HepG2 (cell line): ENCODE measurements around the gene ZNF248. TPM values are rescaled to one million over a fixed set of nuclear protein-coding genes. Genes with fewer than 3 reads are reported as not detected.

Source experiments
- ATM ChIP-seq: fragments of 450-650 bp; IDR thresholded peaks from 2 replicates; pipeline ENCODE4 v1.7.1; 2017; ENCODE audit warnings: mild to moderate bottlenecking, borderline replicate concordance
- HOXA9 ChIP-seq: sonication (generic); formaldehyde crosslinking; IDR thresholded peaks from 2 replicates; pipeline ENCODE4 v1.8.1; 2022; ENCODE audit warnings: missing genetic modification reagents, mild to moderate bottlenecking, moderate library complexity, borderline replicate concordance
- NFIC ChIP-seq: IDR thresholded peaks from 2 replicates; pipeline ENCODE4 v1.6.1; 2012; ENCODE audit warnings: mild to moderate bottlenecking, low read length, inconsistent platforms
- PHB2 ChIP-seq: fragments of 450-650 bp; IDR thresholded peaks from 2 replicates; pipeline ENCODE4 v1.6.1; 2018; ENCODE audit not compliant: partially characterized antibody
- RARG ChIP-seq: sonication (generic); formaldehyde crosslinking; IDR thresholded peaks from 2 replicates; pipeline ENCODE4 v1.4.0; 2020; ENCODE audit warnings: low read depth, mild to moderate bottlenecking, missing genetic modification reagents
- SMAD1 ChIP-seq: sonication (generic); formaldehyde crosslinking; IDR thresholded peaks from 2 replicates; pipeline ENCODE4 v1.4.0; 2020; ENCODE audit warnings: missing genetic modification reagents, low read depth, mild to moderate bottlenecking, borderline replicate concordance
- U2AF1 ChIP-seq: fragments of 200-400 bp; formaldehyde crosslinking; optimal IDR thresholded peaks from 2 replicates; pipeline ENCODE3; 2017; ENCODE audit warnings: mild to moderate bottlenecking, low read depth, low read length
- ZNF136 ChIP-seq: sonication (generic); formaldehyde crosslinking; IDR thresholded peaks from 2 replicates; pipeline ENCODE4 v1.8.1; 2022; ENCODE audit warnings: low read depth, mild to moderate bottlenecking, moderate library complexity, missing genetic modification reagents
- ZNF225 ChIP-seq: sonication (generic); formaldehyde crosslinking; IDR thresholded peaks from 2 replicates; pipeline ENCODE4 v1.4.0; 2020; ENCODE audit warnings: mild to moderate bottlenecking, missing genetic modification reagents
- ZNF484 ChIP-seq: sonication (generic); formaldehyde crosslinking; IDR thresholded peaks from 2 replicates; pipeline ENCODE4 v1.5.1; 2020; ENCODE audit warnings: mild to moderate bottlenecking, low read depth, missing genetic modification reagents, borderline replicate concordance
- ZNF746 ChIP-seq: sonication (generic); formaldehyde crosslinking; IDR thresholded peaks from 2 replicates; pipeline ENCODE4 v1.8.0; 2022; ENCODE audit warnings: mild to moderate bottlenecking, missing genetic modification reagents
- ZNF878 ChIP-seq: sonication (generic); formaldehyde crosslinking; IDR thresholded peaks from 2 replicates; pipeline ENCODE4 v1.8.1; 2023; ENCODE audit warnings: mild to moderate bottlenecking, missing genetic modification reagents, moderate library complexity
- polyA plus RNA-seq, 8 experiments: library from polyadenylated mRNA; depleted of rRNA in 3 of 8; stranded (reverse) in 7 of 8; unstranded in 1 of 8; fragments of >200 nt; fragmentation: Illumina TruSeq in 4 of 8; extraction: Trizol in 4 of 8; gene quantifications; 2 replicates each; pipeline versions ENCODE4 v1.2.1 to v1.2.3, GENCODE V29; 2011 to 2016; ENCODE audit warnings: low read depth in 4 of 8, missing spikeins in 1 of 8, mixed read lengths in 1 of 8; ENCODE audit not compliant: insufficient read depth in 1 of 8
- total RNA-seq, 5 experiments: library from RNA; depleted of rRNA; stranded (reverse); fragments of >200 nt; fragmentation: Illumina TruSeq; extraction: Trizol; gene quantifications; 2 replicates each; pipeline ENCODE4 v1.2.3, GENCODE V29; 2016; ENCODE audit warnings: low read depth in 1 of 5
- TF ChIP-seq, protein P1 (sequence below): sonication (generic); formaldehyde crosslinking; IDR thresholded peaks from 2 replicates; pipeline ENCODE4 v1.4.0; 2020; ENCODE audit warnings: missing genetic modification reagents
- TF ChIP-seq, protein P2 (sequence below): sonication (generic); formaldehyde crosslinking; IDR thresholded peaks from 2 replicates; pipeline ENCODE4 v1.9.0; 2021; ENCODE audit warnings: missing genetic modification reagents, mild to moderate bottlenecking, borderline replicate concordance
- TF ChIP-seq, protein P3 (sequence below): sonication (generic); formaldehyde crosslinking; IDR thresholded peaks from 2 replicates; pipeline ENCODE4 v1.8.1; 2023; ENCODE audit warnings: mild to moderate bottlenecking, missing genetic modification reagents, borderline replicate concordance
- TF ChIP-seq, protein P4 (sequence below): sonication (generic); formaldehyde crosslinking; IDR thresholded peaks from 2 replicates; pipeline ENCODE4 v1.4.0; 2020; ENCODE audit warnings: mild to moderate bottlenecking, missing genetic modification reagents

Gene ZNF248
- total and polyA plus RNA-seq, 2 of the 13 experiments (the other 11 are each of a cell fraction or from before 2014, with no cell fraction given) = 12.8 to 13.3 TPM

DNA sequence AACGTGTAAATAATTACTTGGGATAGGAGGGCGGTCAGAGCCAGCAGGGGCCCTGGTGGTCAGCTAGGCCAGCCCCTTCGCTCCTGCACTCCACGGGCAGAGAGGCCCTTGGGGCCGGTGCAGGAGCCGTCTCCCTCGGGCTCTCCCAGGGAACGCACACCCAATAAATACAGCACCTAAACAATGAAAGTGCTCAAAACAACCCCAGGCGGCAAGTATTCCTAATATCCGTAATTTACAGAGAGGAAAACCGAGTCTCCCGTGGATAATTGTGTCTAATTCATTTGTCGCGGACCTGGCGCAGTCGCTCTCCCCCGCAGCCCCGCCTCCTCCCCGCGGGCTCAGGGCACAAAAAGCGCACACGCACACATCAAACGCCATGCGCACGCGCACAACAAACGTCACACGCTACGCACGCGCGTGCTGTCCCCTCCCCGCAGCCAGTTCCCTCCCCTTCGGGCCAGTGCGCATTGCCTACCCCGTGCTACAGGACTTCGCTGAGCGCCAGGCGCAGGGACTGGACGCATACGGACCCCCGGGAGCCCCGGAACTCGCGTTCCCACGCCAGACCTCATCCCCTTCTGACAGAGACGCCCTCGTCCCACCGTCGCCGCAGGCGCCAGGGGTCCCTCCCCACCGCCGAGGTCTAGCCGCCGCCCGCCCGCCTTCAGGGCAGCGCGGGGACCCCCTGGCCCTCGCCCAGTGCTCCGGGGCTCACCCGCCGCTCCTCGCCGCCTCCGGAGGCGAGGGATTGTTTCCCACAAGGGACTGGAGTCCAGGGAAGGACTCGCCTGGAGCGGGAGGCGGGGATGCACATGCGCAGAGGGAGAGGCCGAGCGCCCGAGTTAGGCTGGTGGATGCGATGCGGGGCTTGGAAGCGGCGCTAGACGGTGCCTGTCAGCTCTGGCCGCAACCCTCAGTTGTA lies at the start of gene ZNF248 (continued):
- TF ChIP-seq, protein P1, sequence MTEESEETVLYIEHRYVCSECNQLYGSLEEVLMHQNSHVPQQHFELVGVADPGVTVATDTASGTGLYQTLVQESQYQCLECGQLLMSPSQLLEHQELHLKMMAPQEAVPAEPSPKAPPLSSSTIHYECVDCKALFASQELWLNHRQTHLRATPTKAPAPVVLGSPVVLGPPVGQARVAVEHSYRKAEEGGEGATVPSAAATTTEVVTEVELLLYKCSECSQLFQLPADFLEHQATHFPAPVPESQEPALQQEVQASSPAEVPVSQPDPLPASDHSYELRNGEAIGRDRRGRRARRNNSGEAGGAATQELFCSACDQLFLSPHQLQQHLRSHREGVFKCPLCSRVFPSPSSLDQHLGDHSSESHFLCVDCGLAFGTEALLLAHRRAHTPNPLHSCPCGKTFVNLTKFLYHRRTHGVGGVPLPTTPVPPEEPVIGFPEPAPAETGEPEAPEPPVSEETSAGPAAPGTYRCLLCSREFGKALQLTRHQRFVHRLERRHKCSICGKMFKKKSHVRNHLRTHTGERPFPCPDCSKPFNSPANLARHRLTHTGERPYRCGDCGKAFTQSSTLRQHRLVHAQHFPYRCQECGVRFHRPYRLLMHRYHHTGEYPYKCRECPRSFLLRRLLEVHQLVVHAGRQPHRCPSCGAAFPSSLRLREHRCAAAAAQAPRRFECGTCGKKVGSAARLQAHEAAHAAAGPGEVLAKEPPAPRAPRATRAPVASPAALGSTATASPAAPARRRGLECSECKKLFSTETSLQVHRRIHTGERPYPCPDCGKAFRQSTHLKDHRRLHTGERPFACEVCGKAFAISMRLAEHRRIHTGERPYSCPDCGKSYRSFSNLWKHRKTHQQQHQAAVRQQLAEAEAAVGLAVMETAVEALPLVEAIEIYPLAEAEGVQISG = peak; percentile 75
- TF ChIP-seq ZNF878 (CRISPR knock-in tag) (peak; percentile 74; the same call in 1 of the 2 replicates), ZNF484 (CRISPR knock-in tag) (no peak), HOXA9 (CRISPR knock-in tag) (peak; percentile 93), U2AF1 (peak; percentile 29), RARG (CRISPR knock-in tag) (0 out of 2 replicates have a peak, but pooled peaks have one; percentile 43), ZNF136 (CRISPR knock-in tag) (no peak; the same call in 1 of the 2 replicates), ZNF225 (CRISPR knock-in tag) (peak; percentile 95), NFIC (no peak), ATM (no peak), SMAD1 (CRISPR knock-in tag) (0 out of 2 replicates have a peak, but pooled peaks have one; percentile 48), PHB2 (no peak), ZNF746 (CRISPR knock-in tag) (peak; percentile 26; the same call in 1 of the 2 replicates)
- TF ChIP-seq, protein P2, sequence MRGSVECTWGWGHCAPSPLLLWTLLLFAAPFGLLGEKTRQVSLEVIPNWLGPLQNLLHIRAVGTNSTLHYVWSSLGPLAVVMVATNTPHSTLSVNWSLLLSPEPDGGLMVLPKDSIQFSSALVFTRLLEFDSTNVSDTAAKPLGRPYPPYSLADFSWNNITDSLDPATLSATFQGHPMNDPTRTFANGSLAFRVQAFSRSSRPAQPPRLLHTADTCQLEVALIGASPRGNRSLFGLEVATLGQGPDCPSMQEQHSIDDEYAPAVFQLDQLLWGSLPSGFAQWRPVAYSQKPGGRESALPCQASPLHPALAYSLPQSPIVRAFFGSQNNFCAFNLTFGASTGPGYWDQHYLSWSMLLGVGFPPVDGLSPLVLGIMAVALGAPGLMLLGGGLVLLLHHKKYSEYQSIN = no peak
- TF ChIP-seq, protein P3, sequence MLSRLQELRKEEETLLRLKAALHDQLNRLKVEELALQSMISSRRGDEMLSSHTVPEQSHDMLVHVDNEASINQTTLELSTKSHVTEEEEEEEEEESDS = no peak
- TF ChIP-seq, protein P4, sequence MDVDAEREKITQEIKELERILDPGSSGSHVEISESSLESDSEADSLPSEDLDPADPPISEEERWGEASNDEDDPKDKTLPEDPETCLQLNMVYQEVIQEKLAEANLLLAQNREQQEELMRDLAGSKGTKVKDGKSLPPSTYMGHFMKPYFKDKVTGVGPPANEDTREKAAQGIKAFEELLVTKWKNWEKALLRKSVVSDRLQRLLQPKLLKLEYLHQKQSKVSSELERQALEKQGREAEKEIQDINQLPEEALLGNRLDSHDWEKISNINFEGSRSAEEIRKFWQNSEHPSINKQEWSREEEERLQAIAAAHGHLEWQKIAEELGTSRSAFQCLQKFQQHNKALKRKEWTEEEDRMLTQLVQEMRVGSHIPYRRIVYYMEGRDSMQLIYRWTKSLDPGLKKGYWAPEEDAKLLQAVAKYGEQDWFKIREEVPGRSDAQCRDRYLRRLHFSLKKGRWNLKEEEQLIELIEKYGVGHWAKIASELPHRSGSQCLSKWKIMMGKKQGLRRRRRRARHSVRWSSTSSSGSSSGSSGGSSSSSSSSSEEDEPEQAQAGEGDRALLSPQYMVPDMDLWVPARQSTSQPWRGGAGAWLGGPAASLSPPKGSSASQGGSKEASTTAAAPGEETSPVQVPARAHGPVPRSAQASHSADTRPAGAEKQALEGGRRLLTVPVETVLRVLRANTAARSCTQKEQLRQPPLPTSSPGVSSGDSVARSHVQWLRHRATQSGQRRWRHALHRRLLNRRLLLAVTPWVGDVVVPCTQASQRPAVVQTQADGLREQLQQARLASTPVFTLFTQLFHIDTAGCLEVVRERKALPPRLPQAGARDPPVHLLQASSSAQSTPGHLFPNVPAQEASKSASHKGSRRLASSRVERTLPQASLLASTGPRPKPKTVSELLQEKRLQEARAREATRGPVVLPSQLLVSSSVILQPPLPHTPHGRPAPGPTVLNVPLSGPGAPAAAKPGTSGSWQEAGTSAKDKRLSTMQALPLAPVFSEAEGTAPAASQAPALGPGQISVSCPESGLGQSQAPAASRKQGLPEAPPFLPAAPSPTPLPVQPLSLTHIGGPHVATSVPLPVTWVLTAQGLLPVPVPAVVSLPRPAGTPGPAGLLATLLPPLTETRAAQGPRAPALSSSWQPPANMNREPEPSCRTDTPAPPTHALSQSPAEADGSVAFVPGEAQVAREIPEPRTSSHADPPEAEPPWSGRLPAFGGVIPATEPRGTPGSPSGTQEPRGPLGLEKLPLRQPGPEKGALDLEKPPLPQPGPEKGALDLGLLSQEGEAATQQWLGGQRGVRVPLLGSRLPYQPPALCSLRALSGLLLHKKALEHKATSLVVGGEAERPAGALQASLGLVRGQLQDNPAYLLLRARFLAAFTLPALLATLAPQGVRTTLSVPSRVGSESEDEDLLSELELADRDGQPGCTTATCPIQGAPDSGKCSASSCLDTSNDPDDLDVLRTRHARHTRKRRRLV = no peak
